OCI-LY1 (cell line): ENCODE results near the gene ESRP2.

Experiments
- CTCF ChIP-seq: fragments of 200-600 bp; sonication (generic), shearing (Covaris generic); IDR thresholded peaks from 2 replicates; pipeline ENCODE4 v1.5.1; 2017; ENCODE audit warnings: mild to moderate bottlenecking, antibody characterized with exemption, low read length, moderate library complexity, mixed read lengths
- EZH2 ChIP-seq: fragments of 200-600 bp; sonication (generic), shearing (Covaris generic); IDR thresholded peaks from 2 replicates; pipeline ENCODE4 v1.8.0; 2017; ENCODE audit warnings: borderline replicate concordance, mixed run types, mild to moderate bottlenecking, antibody characterized with exemption, low read length, moderate library complexity, mixed read lengths

- TF ChIP-seq CTCF (no peak), EZH2 (no peak)
Observed at GRCh38 chr16:68236826-68237242, 907 bp upstream of the ESRP2 start.
